DMS 273 treated with DMSO at 0.1 percent for 48 hours (cell line): ENCODE measurements around the gene QSOX2.
"Not testable (repeated sequence)": the region's sequence is repeated elsewhere in the genome, so short reads cannot be mapped to it uniquely, and the experiment has no call there.

Source experiments
- DNase-seq: peaks from one replicate; lab custom pipeline; 2025; lab: John Stamatoyannopoulos, UW

Gene QSOX2

GRCh38 chr9:136282272-136282861, 36.8 kb upstream of the QSOX2 start:
- no peak for DNase-seq

- no peak for DNase-seq
These were observed 36.0 kb upstream of the QSOX2 start for GRCh38 chr9:136281421-136282271.

- DNase-seq: no peak
These were observed 35.1 kb upstream of the QSOX2 start for GRCh38 chr9:136280535-136281315.

GRCh38 chr9:136279471-136279870, 33.9 kb upstream of the QSOX2 start:
- DNase-seq: no peak

GRCh38 chr9:136278894-136279293, 33.3 kb upstream of the QSOX2 start:
- no peak for DNase-seq

- no peak for DNase-seq
These were observed 32.6 kb upstream of the QSOX2 start for GRCh38 chr9:136278221-136278620.

- no peak for DNase-seq
These were observed 32.1 kb upstream of the QSOX2 start for GRCh38 chr9:136277746-136278145.

- no peak for DNase-seq
These were observed 31.1 kb upstream of the QSOX2 start for GRCh38 chr9:136276716-136277115.

GRCh38 chr9:136275655-136276429, 30.2 kb upstream of the QSOX2 start:
- DNase-seq: no peak

GRCh38 chr9:136274786-136275654, 29.4 kb upstream of the QSOX2 start:
- no peak for DNase-seq

- no peak for DNase-seq
These were observed 28.5 kb upstream of the QSOX2 start for GRCh38 chr9:136273921-136274785.

GRCh38 chr9:136273244-136273865, 27.7 kb upstream of the QSOX2 start:
- no peak for DNase-seq

- no peak for DNase-seq
These were observed 24.6 kb upstream of the QSOX2 start for GRCh38 chr9:136270173-136270705.

- no peak for DNase-seq
These were observed 23.1 kb upstream of the QSOX2 start for GRCh38 chr9:136268735-136269134.

- no peak for DNase-seq
These were observed 22.7 kb upstream of the QSOX2 start for GRCh38 chr9:136268318-136268717.

GRCh38 chr9:136267261-136268111, 21.9 kb upstream of the QSOX2 start:
- DNase-seq: no peak

- DNase-seq: not testable (repeated sequence)
These were observed 21.0 kb upstream of the QSOX2 start for GRCh38 chr9:136266641-136267040.
